Mucosa of descending colon (tissue), 3 donors: ENCODE measurements around the gene OR13C2. TPM values are rescaled to one million over a fixed set of nuclear protein-coding genes. Genes with fewer than 3 reads are reported as not detected.

Source experiments
- ATAC-seq: fragments of 200-7000 bp; cut with Tn5 transposase; one replicate; pipeline ENCODE4 v1.9.1; 2020; ENCODE audit warnings: mild to moderate bottlenecking, moderate library complexity
- DNase-seq, 3 donors: peaks; one replicate each; pipeline ENCODE4 v3.0.0-alpha.2; 2020
- H3K36me3 ChIP-seq: fragments of 200-600 bp; one replicate; pipeline ENCODE4 v1.8.0; 2021; ENCODE audit warnings: low read depth, mild to moderate bottlenecking
- H3K4me1 ChIP-seq: fragments of 200-600 bp; one replicate; pipeline ENCODE4 v1.8.0; 2021; ENCODE audit warnings: low read depth, mild to moderate bottlenecking
- H3K4me3 ChIP-seq: fragments of 200-600 bp; one replicate; pipeline ENCODE4 v1.8.0; 2021; ENCODE audit warnings: mild to moderate bottlenecking
- H3K9me3 ChIP-seq: fragments of 200-600 bp; one replicate; pipeline ENCODE4 v1.8.0; 2021; ENCODE audit warnings: mild to moderate bottlenecking
- CTCF ChIP-seq: fragments of 200-600 bp; IDR thresholded peaks from one replicate; pipeline ENCODE4 v1.8.0; 2022; ENCODE audit warnings: antibody characterized with exemption, mild to moderate bottlenecking
- intact Hi-C, 2 donors: fragments of 100-400 bp; cut with DNase I in 1 of 2; cut with micrococcal nuclease in 1 of 2; formaldehyde crosslinking; loops; one replicate each; pipeline versions ENCODE4 v1.11.0 to v1.11.1; 2022; cut with DNase I, micrococcal nuclease
- total RNA-seq, 3 donors: library from RNA; stranded (reverse); fragmentation: NEBNext Ultra II Directional in 2 of 3; extraction: Animal tissue kit (Norgen Biotek cat#: 25700) in 2 of 3; gene quantifications; one replicate each; pipeline versions ENCODE4 v1.2.1 to v1.2.4, GENCODE V29; 2021 to 2023
- donor health status: DM: no; HTN: no; CAD: no; lungs with moderate emphysema.
- donor health status: DM: no; HTN: no; CAD: no.
- donor health status: DM: no; HTN: yes; CAD: no.

OR13C2 gene
- total RNA-seq, 3 donors from 2014 or later: not detected

- no peaks in the 10 kb centered on the region for H3K9me3 ChIP-seq
- no peak for ATAC-seq
- TF ChIP-seq CTCF: no peak
- DNase-seq: no peak
- no peak overlapping the region for H3K4me3 ChIP-seq
- intact Hi-C loops: no loop called here
- no peaks in the 10 kb centered on the region for H3K36me3 ChIP-seq
- H3K4me1 ChIP-seq: no peaks in the 10 kb centered on the region
Measured at GRCh38 chr9:104556830-104557634, 48.4 kb downstream of the OR13C2 start.

- intact Hi-C loops: no loop called here
- no peaks in the 10 kb centered on the region for H3K36me3 ChIP-seq
- TF ChIP-seq CTCF: no peak
- H3K4me3 ChIP-seq: no peak overlapping the region
- ATAC-seq (no peak), DNase-seq (no peak)
- H3K9me3 ChIP-seq: no peaks in the 10 kb centered on the region
- H3K4me1 ChIP-seq: no peaks in the 10 kb centered on the region
Measured at GRCh38 chr9:104555521-104555920, 49.9 kb downstream of the OR13C2 start.

Other genes starting within 250 kb of the OR13C2 start
- not detected for gene OR13F1, start 101.4 kb downstream of the OR13C2 start, total RNA-seq
- gene OR13C4, start 78.4 kb downstream of the OR13C2 start, total RNA-seq: not detected
- not detected for gene OR13C3, start 68.8 kb downstream of the OR13C2 start, total RNA-seq
- gene OR13C8, start 36.5 kb downstream of the OR13C2 start, total RNA-seq: not detected
- not detected for gene OR13C5, start 6.2 kb downstream of the OR13C2 start, total RNA-seq
- not detected for gene OR13C9, start 12.6 kb upstream of the OR13C2 start, total RNA-seq
- not detected for gene OR13D1, start 88.9 kb upstream of the OR13C2 start, total RNA-seq
- gene NIPSNAP3A, start 142.1 kb upstream of the OR13C2 start, total RNA-seq: 10 to 100 TPM; 23.7 to 51.2 (median 34.6) TPM
- gene NIPSNAP3B, start 158.5 kb upstream of the OR13C2 start, total RNA-seq: 1 to 10 TPM in 2 of 3 donors, under 1 TPM in 1; 0.98 to 1.3 (median 1.1) TPM